GM23248 (cell line): ENCODE data around the gene TBC1D10B. TPM values are rescaled to one million over a fixed set of nuclear protein-coding genes. Genes with fewer than 3 reads are reported as not detected.

Experiments
- DNase-seq: peaks from one replicate; pipeline ENCODE4 v3.0.0-alpha.2; 2015
- H2AFZ ChIP-seq: fragments of 200-600 bp; sonication (generic); 2 replicates; pipeline ENCODE4 v1.6.1; 2016; ENCODE audit warnings: antibody characterized with exemption
- H3F3A ChIP-seq: fragments of 200-600 bp; sonication (generic); 2 replicates; pipeline ENCODE4 v1.6.1; 2016; ENCODE audit warnings: mild to moderate bottlenecking, antibody characterized with exemption, mixed run types; ENCODE audit not compliant: insufficient read depth
- H3K27ac ChIP-seq: fragments of 200-600 bp; sonication (generic); 2 replicates; pipeline ENCODE4 v1.5.1; 2016; ENCODE audit warnings: mild to moderate bottlenecking
- H3K27me3 ChIP-seq: fragments of 200-600 bp; sonication (generic); replicated peaks from 2 replicates; pipeline ENCODE4 v1.6.1; 2016; ENCODE audit warnings: mild to moderate bottlenecking; ENCODE audit not compliant: insufficient read depth
- H3K36me3 ChIP-seq: fragments of 200-600 bp; sonication (generic); 2 replicates; pipeline ENCODE4 v1.6.1; 2016; ENCODE audit warnings: low read depth, mild to moderate bottlenecking
- H3K4me1 ChIP-seq: fragments of 200-600 bp; sonication (generic); 2 replicates; pipeline ENCODE4 v1.6.1; 2016; ENCODE audit warnings: mild to moderate bottlenecking; ENCODE audit not compliant: insufficient read depth
- H3K4me2 ChIP-seq: fragments of 200-600 bp; sonication (generic); one replicate; pipeline ENCODE4 v1.6.1; 2016; ENCODE audit warnings: mild to moderate bottlenecking; ENCODE audit not compliant: unreplicated experiment
- H3K4me3 ChIP-seq: fragments of 200-600 bp; sonication (generic); 2 replicates; pipeline ENCODE4 v1.5.1; 2016; ENCODE audit warnings: mild to moderate bottlenecking
- H3K79me2 ChIP-seq: fragments of 200-600 bp; sonication (generic); 2 replicates; pipeline ENCODE4 v1.6.1; 2016; ENCODE audit warnings: mild to moderate bottlenecking; ENCODE audit not compliant: insufficient read depth
- H3K9ac ChIP-seq: fragments of 200-600 bp; sonication (generic); 2 replicates; pipeline ENCODE4 v1.6.1; 2016; ENCODE audit warnings: mild to moderate bottlenecking
- H3K9me2 ChIP-seq: fragments of 200-600 bp; sonication (generic); 2 replicates; pipeline ENCODE4 v1.6.1; 2016; ENCODE audit warnings: mixed run types, mild to moderate bottlenecking, moderate library complexity; ENCODE audit not compliant: insufficient read depth
- H3K9me3 ChIP-seq: fragments of 200-600 bp; sonication (generic); one replicate; pipeline ENCODE4 v1.6.1; 2017; ENCODE audit warnings: low read depth
- H4K20me1 ChIP-seq: fragments of 200-600 bp; sonication (generic); 2 replicates; pipeline ENCODE4 v1.6.0; 2016; ENCODE audit not compliant: insufficient read depth
- EZH2 ChIP-seq: fragments of 200-600 bp; sonication (generic); IDR thresholded peaks from 2 replicates; pipeline ENCODE4 v1.6.1; 2018; ENCODE audit warnings: antibody characterized with exemption, mild to moderate bottlenecking; ENCODE audit not compliant: insufficient read depth, poor library complexity, severe bottlenecking
- EZH2phosphoT487 ChIP-seq: fragments of 200-600 bp; sonication (generic); IDR thresholded peaks from 2 replicates; pipeline ENCODE4 v1.6.1; 2018; ENCODE audit warnings: antibody characterized with exemption, moderate library complexity, mild to moderate bottlenecking, low read depth; ENCODE audit not compliant: insufficient read depth
- WGBS, 2 experiments: methylation state at CpG; one replicate each; pipeline ENCODE4 v1.1.6; 2015 to 2017; ENCODE audit warnings: low lambda C conversion rate in 2 of 2, low coverage in 1 of 2; ENCODE audit errors: missing lambda C conversion rate in 2 of 2; 5-methylcytosine and 5-hydroxymethylcytosine counted together
- in situ Hi-C: fragments of 300-500 bp; cut with MboI; formaldehyde crosslinking; loops from 2 replicates; pipeline ENCODE4 v1.15.0; 2020
- polyA plus RNA-seq: library from polyadenylated mRNA; unstranded; fragments of >200 nt; fragmentation: Nextera tagmentation; extraction: Ambion mirVana; gene quantifications from 2 replicates; pipeline ENCODE4 v1.2.1, GENCODE V29; 2016
- total RNA-seq: library from RNA; depleted of rRNA; stranded (reverse); fragments of >200 nt; shearing (Covaris generic); gene quantifications from 2 replicates; pipeline ENCODE4 v1.2.3, GENCODE V29; 2014

TBC1D10B gene
- total and polyA plus RNA-seq, 2 experiments from 2014 or later, result 12.2 to 41.2 TPM

- H3K4me2 ChIP-seq, result peak overlapping the region; percentile 62
- peak overlapping the region; percentile 15; the same call in 1 of the 2 replicates for H3K27ac ChIP-seq
- H3K4me3 ChIP-seq, result no peak overlapping the region
Observed at GRCh38 chr16:30409125-30410060, 39.1 kb upstream of the TBC1D10B start.

GRCh38 chr16:30407804-30408534 lies 37.7 kb upstream of the TBC1D10B start:
- Histone ChIP-seq H3K4me3 (peak overlapping the region; percentile 78), H2AFZ (peak overlapping the region; percentile 89), H4K20me1 (no peaks in the 10 kb centered on the region), H3K4me1 (peaks cover 22% of the 10 kb centered on the region), H3K9me2 (no peaks in the 10 kb centered on the region), H3K9ac (peak overlapping the region; percentile 89), H3F3A (peaks cover 13% of the 10 kb centered on the region), H3K9me3 (no peaks in the 10 kb centered on the region), H3K27ac (peak overlapping the region; percentile 79), H3K36me3 (peaks cover 3% of the 10 kb centered on the region; the same call in 1 of the 2 replicates), H3K4me2 (peak overlapping the region; percentile 79), H3K27me3 (no peaks in the 10 kb centered on the region), H3K79me2 (peaks cover 37% of the 10 kb centered on the region)
- peak; percentile 56 for DNase-seq
- no peak for TF ChIP-seq EZH2
- TF ChIP-seq EZH2phosphoT487, result no peak
- in situ Hi-C loops, result loop anchor here (25.0 kb wide), 1 partner anchor 296 kb away; the partner anchor contains the start of genes GDPD3 and MAPK3
- 6 to 10% methylated on average over 13 to 18 of the region's 19 CpGs for WGBS, 2 experiments

More at GRCh38 chr16:30409125-30410060, 39.1 kb upstream of the TBC1D10B start:
- Histone ChIP-seq H3K9me3 (no peaks in the 10 kb centered on the region), H3K79me2 (peaks cover 49% of the 10 kb centered on the region), H3K9ac (0 out of 2 replicates have a peak overlapping the region, but pooled peaks have one; percentile 16), H3K27me3 (no peaks in the 10 kb centered on the region), H3K4me1 (peaks cover 22% of the 10 kb centered on the region), H4K20me1 (no peaks in the 10 kb centered on the region), H3K36me3 (peaks cover 5% of the 10 kb centered on the region; the same call in 1 of the 2 replicates), H3F3A (peaks cover 13% of the 10 kb centered on the region), H3K9me2 (no peaks in the 10 kb centered on the region), H2AFZ (no peak overlapping the region)
- peak; percentile 88 for DNase-seq
- in situ Hi-C loops, result loop anchor here (25.0 kb wide), 1 partner anchor 297 kb away; the partner anchor contains the start of genes GDPD3 and MAPK3
- TF ChIP-seq EZH2phosphoT487 (no peak), EZH2 (no peak)
- 38 to 45% methylated on average over 15 of the region's 15 CpGs for WGBS, 2 experiments

- Histone ChIP-seq H3K4me3 (peak within 1 kb of the TSS; percentile 78), H3K4me1 (peaks cover 22% of the 10 kb centered on the region), H3F3A (peaks cover 13% of the 10 kb centered on the region), H3K9me2 (no peaks in the 10 kb centered on the region), H3K79me2 (peaks cover 30% of the 10 kb centered on the region), H3K9me3 (no peaks in the 10 kb centered on the region), H3K36me3 (no peaks in the 10 kb centered on the region), H3K4me2 (peak within 1 kb of the TSS; percentile 79), H4K20me1 (no peaks in the 10 kb centered on the region), H3K9ac (peak within 1 kb of the TSS; percentile 89), H3K27me3 (no peaks in the 10 kb centered on the region), H3K27ac (peak within 1 kb of the TSS; percentile 79), H2AFZ (peak within 1 kb of the TSS; percentile 89)
- in situ Hi-C loops, result loop anchor here (25.0 kb wide), 1 partner anchor 295 kb away; the partner anchor contains the start of genes GDPD3 and MAPK3
- 0 to 2% methylated on average over 34 to 47 of the region's 65 CpGs for WGBS, 2 experiments
- no peak for TF ChIP-seq EZH2phosphoT487
- TF ChIP-seq EZH2, result no peak
- peak; percentile 94 for DNase-seq
Observed at GRCh38 chr16:30407102-30407803, 37.0 kb upstream of the TBC1D10B start, which contains the start of gene ZNF771. Gene ZNF771 (plus strand): TSS chr16:30407606. CDS start chr16:30408054, 448 bp downstream.

- in situ Hi-C loops, result loop anchor here (25.0 kb wide), 1 partner anchor 294 kb away; the partner anchor contains the start of genes GDPD3 and MAPK3
- Histone ChIP-seq H3K9ac (peak overlapping the region; percentile 89), H3K36me3 (no peaks in the 10 kb centered on the region), H3F3A (peaks cover 13% of the 10 kb centered on the region), H3K27ac (peak overlapping the region; percentile 79), H3K4me2 (peak overlapping the region; percentile 79), H3K27me3 (no peaks in the 10 kb centered on the region), H4K20me1 (no peaks in the 10 kb centered on the region), H3K9me3 (no peaks in the 10 kb centered on the region), H2AFZ (peak overlapping the region; percentile 89), H3K4me1 (peaks cover 22% of the 10 kb centered on the region), H3K9me2 (no peaks in the 10 kb centered on the region), H3K4me3 (peak overlapping the region; percentile 78), H3K79me2 (peaks cover 25% of the 10 kb centered on the region)
- no peak for DNase-seq
- TF ChIP-seq EZH2phosphoT487, result no peak
- TF ChIP-seq EZH2, result no peak
- WGBS, 2 experiments, result 18 to 19% methylated on average over 14 of the region's 14 CpGs
Observed at GRCh38 chr16:30406795-30407101, 36.5 kb upstream of the TBC1D10B start.
